Placental epithelial cell (primary cell): Measurements from ENCODE around the gene DISP2. TPM values are rescaled to one million over a fixed set of nuclear protein-coding genes. Genes with fewer than 3 reads are reported as not detected.

Experiments
- total RNA-seq: library from RNA; depleted of rRNA; stranded (reverse); fragments of >200 nt; gene quantifications from 2 replicates; pipeline ENCODE4 v1.2.3, GENCODE V29; 2012

DISP2 gene, protein sequence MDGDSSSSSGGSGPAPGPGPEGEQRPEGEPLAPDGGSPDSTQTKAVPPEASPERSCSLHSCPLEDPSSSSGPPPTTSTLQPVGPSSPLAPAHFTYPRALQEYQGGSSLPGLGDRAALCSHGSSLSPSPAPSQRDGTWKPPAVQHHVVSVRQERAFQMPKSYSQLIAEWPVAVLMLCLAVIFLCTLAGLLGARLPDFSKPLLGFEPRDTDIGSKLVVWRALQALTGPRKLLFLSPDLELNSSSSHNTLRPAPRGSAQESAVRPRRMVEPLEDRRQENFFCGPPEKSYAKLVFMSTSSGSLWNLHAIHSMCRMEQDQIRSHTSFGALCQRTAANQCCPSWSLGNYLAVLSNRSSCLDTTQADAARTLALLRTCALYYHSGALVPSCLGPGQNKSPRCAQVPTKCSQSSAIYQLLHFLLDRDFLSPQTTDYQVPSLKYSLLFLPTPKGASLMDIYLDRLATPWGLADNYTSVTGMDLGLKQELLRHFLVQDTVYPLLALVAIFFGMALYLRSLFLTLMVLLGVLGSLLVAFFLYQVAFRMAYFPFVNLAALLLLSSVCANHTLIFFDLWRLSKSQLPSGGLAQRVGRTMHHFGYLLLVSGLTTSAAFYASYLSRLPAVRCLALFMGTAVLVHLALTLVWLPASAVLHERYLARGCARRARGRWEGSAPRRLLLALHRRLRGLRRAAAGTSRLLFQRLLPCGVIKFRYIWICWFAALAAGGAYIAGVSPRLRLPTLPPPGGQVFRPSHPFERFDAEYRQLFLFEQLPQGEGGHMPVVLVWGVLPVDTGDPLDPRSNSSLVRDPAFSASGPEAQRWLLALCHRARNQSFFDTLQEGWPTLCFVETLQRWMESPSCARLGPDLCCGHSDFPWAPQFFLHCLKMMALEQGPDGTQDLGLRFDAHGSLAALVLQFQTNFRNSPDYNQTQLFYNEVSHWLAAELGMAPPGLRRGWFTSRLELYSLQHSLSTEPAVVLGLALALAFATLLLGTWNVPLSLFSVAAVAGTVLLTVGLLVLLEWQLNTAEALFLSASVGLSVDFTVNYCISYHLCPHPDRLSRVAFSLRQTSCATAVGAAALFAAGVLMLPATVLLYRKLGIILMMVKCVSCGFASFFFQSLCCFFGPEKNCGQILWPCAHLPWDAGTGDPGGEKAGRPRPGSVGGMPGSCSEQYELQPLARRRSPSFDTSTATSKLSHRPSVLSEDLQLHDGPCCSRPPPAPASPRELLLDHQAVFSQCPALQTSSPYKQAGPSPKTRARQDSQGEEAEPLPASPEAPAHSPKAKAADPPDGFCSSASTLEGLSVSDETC (N-terminal part only)
- 0.39 and 2.2 TPM in 2 replicates for total RNA-seq

DNA sequence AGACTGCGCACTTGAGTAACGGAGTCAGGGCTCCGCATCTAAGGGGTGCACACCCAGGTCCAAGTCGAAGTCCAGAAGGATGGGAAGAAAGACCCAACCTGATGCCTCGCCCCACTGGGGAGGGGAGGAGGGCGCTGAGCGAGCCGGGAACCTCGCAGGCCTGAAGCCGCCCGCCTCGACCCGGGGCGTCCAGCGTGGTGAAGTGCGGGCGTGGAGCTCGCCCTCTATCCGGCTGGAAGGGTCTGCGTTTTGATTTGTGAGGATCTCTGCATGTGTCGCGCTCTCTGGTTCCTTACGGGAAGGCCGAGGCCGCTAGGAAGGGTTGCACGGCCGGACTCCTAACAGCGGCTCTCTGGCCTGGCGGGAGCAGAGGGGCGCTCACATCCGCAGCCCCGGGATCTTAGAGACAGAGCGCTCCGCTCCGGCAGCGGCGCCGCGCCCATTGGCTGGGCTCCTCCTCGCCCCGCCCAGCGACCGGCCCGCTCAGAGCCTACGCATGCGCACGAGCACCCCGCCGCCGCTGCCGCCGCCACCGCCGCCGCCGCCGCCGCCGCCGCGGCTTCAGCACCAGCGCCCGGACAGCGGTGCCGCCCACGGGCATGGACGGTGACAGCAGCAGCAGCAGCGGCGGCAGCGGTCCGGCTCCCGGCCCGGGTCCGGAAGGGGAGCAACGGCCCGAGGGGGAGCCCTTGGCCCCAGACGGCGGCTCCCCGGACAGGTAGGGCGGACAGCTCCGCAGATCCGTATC, at the start of gene DISP2:
TSS of gene DISP2 (plus strand) at position 497 of the 748 bp plus-strand sequence. CDS start at position 600, 103 bp downstream.

DNA sequence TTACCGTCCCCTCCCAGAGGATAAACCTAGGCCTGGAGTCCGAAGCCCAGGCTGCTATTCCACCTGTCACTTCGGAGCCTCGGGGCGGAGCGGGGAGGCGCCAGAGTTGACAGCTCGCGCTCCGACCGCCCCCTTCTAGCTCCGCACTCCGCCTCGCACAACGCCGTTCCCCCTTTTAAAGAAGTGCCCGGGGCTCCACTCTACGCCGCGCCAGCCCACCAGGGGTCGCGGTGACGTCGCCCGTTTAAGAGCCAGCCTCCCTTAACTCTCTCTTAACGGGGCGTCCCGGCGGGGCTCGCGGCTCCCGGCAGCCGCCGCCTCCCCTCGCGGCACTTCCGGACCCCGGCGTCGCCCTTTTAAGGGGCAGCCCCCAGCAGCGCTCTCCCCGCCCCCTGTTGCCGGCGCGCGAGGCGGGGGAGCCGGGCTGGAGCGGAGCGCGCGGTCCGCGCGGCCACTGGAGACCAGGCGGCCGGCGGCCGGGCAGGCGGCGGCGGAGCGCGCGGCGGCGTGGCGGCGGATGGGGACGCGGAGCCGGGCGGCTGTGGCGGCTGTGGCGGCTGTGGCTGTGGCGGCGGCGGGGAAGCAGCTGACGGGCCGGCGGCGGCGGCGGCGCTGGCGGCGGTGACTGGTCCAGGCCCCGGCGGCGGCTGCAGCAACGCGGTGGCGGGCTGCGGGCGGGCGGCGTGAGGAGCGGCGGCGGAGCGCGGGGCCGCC, 34.6 kb upstream of the DISP2 start, which contains the start of gene INAFM2:
TSS of gene INAFM2 (plus strand) at position 454 of the 714 bp plus-strand sequence. CDS start 364 bp downstream, outside the sequence.

DNA sequence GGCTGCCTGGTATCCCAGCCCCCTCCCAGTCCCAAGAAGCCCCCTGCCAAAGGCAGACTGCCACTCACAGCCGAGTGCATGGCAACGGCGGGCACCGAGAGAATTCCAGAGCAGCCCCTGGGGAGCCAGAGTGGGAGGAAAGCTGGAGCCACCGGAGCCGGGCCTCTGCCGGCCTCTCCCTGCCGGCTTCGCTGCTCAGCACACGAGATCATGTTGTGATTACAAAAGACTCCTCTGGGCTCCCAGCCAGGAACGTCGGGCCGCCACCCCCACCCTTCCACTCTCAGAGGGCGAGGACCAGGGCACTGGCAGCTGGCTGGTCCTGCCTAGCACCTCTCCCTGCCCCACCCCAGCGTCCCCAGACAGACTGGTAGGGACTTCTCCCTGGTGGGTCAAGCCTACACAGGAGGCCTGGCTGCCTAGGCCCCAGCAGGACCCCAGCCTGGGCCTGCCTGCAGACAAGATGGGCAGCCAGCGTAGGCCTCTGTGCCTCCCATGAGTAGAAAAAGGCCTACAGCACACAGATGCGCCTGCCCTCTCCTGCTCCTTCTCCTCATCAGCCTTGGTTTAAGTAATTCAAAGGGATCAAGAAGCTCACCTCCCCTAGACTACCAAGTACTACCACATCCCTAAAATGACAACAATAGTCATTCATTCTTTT, 17.1 kb upstream of the DISP2 start, which contains the start of gene CCDC9B:
TSS of gene CCDC9B (minus strand) at position 200 of the 661 bp plus-strand sequence. CDS start at position 80, 120 bp downstream.

DNA sequence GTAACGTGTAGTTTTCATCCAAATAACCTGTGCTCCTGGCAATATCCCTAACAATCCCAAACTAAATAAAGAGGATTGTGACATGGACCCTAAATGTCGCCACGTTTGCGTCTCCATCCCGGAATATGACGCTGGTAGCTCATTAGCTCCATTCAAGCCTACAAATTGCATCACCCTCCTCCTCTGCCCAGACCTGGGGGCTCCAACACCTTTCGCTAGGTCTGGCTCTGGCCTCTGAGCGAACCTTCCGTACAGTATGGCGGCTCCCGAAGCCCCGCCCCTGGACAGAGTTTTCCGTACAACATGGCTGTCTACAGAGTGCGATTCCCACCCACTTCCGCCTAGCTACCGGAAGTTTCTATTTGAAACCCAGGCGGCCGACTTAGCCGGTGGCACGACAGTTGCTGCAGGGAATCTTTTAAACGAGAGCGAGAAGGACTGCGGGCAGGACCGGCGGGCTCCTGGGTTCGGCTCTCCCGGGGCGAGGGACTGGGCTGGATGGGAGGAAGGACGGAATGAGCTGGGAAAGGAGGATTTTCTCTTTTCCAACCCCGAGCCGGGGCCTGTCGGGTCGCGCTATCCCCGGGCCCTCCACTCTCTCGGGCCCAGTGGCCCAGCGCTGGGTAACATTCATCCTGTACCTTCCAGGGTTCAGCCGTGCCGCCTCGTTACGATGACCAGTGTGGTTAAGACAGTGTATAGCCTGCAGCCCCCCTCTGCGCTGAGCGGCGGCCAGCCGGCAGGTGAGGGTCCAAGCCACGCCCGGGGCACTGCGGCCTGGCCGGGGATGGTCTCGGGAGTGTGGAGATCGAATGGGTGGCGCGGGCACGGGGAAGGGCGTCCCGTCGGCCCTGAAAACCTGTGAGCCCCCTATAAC, 24.8 kb downstream of the DISP2 start, which contains the start of gene KNSTRN:
TSS of gene KNSTRN (plus strand) at position 142 of the 877 bp plus-strand sequence. CDS start at position 257, 115 bp downstream.

DNA sequence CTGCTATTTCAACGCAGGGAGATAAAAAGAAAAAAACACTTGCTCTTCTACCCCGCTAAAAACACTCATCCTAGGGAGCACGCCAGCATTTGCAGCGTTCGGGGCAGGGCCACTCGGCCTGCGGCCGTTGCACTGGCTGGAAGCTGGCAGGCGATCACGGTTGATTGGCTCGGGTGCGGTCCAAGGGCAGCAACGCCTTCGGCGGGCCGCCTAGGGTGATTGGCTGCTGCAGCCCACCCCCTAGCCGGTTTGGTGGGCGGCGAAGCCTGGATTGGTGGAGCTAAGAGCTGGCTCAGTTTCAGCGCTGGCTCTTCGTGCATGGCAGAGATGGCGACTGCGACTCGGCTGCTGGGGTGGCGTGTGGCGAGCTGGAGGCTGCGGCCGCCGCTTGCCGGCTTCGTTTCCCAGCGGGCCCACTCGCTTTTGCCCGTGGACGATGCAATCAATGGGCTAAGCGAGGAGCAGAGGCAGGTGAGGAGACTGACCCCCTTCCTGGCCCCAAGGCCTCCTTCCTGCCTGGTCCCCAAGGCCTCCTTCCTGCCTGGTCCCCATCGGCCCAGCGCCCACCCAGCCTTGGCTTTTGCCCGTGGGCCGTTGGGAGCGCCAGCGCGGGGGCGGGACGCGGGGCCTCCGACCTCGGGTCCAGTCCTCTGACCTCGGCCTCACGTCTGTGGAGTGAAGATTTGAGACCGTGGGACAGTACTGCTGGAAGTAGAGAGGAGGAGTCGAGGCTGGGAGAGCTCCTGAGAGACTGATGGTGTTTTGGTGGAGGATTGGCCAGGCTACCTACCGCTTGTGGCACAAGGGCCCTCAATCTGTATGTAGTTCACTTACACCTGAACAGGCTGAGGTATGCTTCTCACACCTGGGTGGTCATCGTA, 47.7 kb downstream of the DISP2 start, which contains the start of gene IVD:
TSS of gene IVD (plus strand) at position 295 of the 881 bp plus-strand sequence. CDS start at position 328, 33 bp downstream.

Other genes with a start within 250 kb of the DISP2 start
- 2.9 and 23.2 TPM in 2 replicates for gene BMF, start 249.3 kb upstream of the DISP2 start, total RNA-seq
- 3.9 and 8.4 TPM in 2 replicates for gene BUB1B, start 197.2 kb upstream of the DISP2 start, total RNA-seq
- gene PAK6, start 119.2 kb upstream of the DISP2 start, total RNA-seq, result 0.54 and 0.79 TPM in 2 replicates
- gene ANKRD63, start 75.2 kb upstream of the DISP2 start, total RNA-seq, result not detected in 2 replicates
- gene PLCB2, start 50.3 kb upstream of the DISP2 start, total RNA-seq, result 0.22 and 1.2 TPM in 2 replicates
- gene INAFM2, start 34.5 kb upstream of the DISP2 start, total RNA-seq, result 6.7 and 9.1 TPM in 2 replicates
- gene CCDC9B, start 17.3 kb upstream of the DISP2 start, total RNA-seq, result 23.6 and 34.8 TPM in 2 replicates
- not detected in 2 replicates for gene PHGR1, start 7.2 kb upstream of the DISP2 start, total RNA-seq
- 14.5 and 15.8 TPM in 2 replicates for gene KNSTRN, start 24.5 kb downstream of the DISP2 start, total RNA-seq
- gene IVD, start 47.6 kb downstream of the DISP2 start, total RNA-seq, result 18.1 and 21.1 TPM in 2 replicates
- gene BAHD1, start 82.7 kb downstream of the DISP2 start, total RNA-seq, result 14.5 and 17.3 TPM in 2 replicates
- 18.5 and 20.4 TPM in 2 replicates for gene CHST14, start 112.8 kb downstream of the DISP2 start, total RNA-seq
- gene CCDC32, start 206.8 kb downstream of the DISP2 start, total RNA-seq, result 20.0 and 38.9 TPM in 2 replicates
- gene RPUSD2, start 211.1 kb downstream of the DISP2 start, total RNA-seq, result 9.4 and 14.6 TPM in 2 replicates
- gene KNL1, start 236.0 kb downstream of the DISP2 start, total RNA-seq, result 3.9 and 10.8 TPM in 2 replicates